Tongue (tissue), 2 donors: Measurements from ENCODE around the gene PLCXD1. TPM values are rescaled to one million over a fixed set of nuclear protein-coding genes. Genes with fewer than 3 reads are reported as not detected.

Experiments
- DNase-seq: peaks from one replicate; pipeline ENCODE4 v3.0.0-alpha.2; 2015
- total RNA-seq: library from RNA; depleted of rRNA; stranded (reverse); fragments of >200 nt; gene quantifications from one replicate; pipeline ENCODE4 v1.2.3, GENCODE V29; 2014

Gene PLCXD1
- total RNA-seq, 1 donor from 2014 or later = 11.2 TPM

DNA sequence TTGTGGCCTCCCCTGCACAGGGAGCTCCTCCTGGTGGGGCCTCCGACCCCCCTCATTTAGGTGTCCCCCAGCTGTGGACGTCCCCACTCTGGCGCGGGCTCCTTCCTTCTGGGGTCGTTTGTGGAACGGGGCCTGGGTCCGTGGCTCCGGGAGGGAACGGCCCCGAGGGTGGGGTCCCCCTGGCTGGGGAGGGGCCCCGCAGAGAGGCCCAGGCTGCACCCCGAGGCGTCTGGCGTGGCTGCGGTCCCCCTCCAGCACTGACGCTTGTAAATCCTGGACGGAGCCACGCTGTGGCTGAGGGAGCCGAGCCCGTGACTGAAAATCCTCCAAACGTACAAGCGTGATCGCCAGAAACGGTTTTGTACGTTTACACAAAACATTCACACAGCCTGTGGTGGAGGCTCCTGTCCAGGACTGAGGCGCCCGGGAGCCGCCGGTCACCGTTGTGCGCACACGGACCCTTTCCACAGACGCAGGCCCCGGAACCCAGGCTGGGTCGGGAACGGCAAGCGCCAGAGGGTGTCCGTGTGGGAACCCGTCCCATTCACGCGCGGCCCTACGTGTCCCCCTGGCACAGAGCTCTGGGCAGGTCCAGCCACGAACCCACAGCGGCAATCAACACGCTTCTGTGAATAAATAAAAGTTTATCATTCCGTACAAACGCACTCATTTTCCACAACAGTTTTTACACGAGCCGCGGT, 52.6 kb downstream of the PLCXD1 start:
- no peak for DNase-seq

DNA sequence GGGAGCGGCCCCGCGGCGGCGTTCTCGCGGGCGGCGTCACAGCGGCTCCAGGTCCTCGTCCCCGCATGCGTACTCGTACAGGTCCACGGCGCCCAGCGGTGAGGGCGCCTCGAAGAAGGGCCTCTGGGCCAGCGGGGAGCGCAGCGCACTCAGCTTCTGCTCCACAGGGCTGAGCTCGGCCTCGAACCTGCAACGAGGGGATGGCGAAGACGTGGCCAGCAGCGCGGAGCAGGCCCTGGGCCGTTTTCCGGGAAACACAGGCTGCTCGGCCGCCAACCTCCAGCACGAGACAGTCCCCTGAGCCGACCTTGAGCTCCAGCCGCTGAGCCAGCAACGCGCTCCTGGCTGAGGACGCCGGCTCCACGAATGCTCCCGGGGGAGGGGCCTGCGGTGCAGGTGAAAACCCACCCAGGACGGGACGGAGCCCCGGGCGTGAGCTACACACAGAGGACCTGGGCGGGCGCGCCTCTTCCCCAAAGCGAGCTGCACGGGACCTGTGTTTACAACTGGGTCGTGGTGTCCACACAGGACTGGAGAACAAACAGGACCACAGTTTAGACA, 53.2 kb downstream of the PLCXD1 start:
- DNase-seq = no peak

DNA sequence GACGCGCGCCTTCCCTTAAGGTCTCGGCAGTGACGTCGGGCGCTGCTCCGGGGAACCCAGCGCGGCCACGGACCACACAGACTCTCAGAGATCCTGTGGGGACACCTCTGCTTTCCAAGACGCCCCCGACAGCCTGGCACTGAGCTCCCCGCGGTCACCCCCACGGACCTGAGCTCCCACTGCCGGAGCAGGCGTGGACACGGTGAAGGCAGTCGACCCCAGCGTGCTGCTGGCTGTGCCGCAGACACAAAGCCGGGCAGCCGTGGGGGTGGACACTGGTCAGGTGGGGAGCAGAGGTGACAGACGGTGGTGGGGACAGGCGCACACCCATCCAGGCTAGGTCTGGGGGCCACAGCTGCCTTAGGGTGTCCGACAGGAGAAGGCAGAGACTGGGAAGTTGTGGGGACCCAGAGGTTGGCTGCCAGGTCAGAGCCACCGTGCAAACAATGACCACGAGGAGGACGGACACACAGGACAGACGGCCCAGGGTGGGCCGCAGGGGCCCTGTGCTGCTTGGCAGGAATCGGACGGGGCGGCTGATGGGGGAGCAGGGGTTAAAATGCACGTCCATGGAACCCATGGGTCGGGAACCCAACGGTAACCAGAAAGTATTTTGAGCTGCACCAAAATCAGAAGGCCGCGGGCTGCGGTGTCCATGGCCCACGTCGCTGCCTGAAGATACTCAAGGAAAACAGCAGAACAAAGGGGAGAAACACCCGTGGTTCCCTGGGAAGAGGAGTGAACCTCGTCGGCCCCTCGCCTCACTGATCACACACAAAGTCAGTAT, 54.0 kb downstream of the PLCXD1 start:
- DNase-seq = no peak

DNA sequence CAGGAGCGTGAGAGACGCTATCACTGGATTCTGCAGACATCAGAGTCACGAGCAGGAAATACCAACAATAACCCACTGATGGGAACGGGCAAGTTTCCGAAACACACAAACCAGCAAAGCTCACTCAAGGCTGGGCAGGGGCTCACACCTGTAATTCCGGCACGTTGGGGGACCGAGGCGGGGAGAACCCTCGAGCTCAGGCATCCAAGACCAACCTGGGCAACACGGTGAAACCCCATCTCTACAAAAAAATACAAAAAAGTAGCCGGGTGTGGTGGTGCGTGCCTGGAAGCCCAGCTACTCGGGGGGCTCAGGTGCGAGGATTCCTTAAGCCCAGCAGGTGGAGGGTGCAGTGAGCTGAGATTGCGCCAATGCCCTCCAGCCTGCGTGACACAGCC, 54.6 kb downstream of the PLCXD1 start:
- no peak for DNase-seq

DNA sequence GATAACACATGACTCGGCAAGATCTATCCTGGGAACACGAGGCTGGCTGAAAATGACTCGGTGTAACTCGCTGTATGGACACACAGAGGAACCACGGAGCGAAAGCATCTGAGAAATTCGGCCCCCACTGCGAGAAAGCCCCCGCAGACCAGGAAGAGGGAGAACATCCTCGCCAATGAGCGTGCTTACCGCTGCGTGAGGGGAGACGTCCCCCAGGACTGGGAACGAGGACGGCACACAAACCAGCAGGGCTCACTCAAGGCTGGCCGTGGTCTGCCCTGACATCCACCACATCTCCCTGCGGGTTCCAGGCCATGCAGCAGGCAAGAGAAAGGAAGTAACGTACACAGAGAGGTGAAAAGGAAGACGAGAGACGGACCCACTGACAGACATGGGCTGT, 55.0 kb downstream of the PLCXD1 start:
- no peak for DNase-seq

DNA sequence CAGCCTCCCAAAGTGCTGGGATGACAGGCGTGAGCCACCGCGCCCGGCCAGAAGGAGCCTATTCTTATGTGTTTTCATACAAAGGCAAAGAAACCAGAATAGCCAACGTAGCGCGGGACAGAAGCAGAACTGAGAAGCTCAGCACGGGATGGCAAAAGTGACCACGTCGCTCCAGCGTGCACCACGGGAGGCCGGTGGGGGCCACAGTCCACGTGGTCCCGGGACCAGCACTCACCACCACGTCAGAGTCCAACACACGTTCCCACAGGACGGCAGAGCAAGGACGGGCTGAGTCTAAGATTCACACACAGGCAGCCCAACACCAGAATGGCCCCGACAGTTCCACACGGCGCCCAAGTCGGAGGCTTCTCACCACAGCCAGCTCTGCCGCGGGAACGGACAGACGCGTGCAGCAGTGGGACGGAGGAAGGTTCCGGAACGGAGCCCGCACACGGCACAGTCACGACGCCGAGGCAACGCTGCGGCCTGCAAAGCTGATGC, 56.2 kb downstream of the PLCXD1 start:
- no peak for DNase-seq

DNA sequence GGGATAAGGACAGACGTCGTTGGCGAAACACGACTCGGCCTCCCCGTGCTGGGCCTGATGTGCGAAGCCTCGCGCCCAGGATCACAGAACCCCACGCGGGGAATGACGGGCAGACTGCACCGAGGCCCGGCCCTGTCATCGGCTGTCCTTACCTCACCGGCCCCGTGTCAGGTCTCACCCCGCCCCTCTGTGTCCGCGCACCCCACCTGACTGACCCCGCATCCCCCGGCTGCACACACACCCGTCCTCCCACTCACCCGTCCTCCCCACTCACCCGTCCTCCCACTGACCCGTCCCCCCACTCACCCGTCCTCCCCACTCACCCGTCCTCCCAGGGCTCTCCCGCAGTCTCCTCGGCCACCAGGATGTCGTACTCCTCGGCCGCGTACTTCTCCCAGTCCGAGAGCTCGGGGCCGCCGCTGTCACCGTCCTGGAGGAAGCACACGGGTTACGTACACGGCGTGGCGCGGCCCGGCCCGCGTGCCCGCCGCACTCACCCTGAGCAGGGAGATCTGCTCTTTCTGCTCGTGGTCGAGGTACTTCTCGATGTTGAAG, 57.2 kb downstream of the PLCXD1 start:
- DNase-seq = no peak

DNA sequence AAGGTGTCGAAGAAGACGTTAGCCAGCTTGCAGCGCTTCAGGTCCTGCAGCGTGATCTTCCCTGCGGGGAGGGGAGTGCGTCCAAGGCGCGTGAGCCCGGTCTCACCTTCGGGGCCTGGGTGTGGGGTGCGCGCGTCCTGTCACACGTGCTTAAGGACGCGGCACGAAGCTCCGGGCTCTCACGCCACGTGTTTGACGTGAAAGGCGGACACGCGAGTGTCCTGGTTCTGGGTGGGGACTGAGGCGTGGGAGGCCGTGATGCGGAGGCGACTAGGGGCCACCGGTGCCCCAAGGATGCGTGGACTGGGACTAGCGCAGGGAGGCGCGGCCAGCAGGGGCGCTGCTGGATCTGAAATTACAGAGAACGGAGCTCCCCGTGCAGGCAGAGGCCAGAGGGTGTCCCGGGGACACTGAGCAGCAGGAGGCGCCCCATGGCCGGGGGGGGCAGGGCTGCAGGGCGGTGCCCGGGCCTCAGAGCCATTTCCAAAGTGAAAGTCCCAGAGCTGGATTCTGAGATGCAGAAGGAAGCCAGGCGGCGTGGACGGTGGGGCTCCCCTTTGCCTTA, 57.7 kb downstream of the PLCXD1 start:
- DNase-seq = no peak

DNA sequence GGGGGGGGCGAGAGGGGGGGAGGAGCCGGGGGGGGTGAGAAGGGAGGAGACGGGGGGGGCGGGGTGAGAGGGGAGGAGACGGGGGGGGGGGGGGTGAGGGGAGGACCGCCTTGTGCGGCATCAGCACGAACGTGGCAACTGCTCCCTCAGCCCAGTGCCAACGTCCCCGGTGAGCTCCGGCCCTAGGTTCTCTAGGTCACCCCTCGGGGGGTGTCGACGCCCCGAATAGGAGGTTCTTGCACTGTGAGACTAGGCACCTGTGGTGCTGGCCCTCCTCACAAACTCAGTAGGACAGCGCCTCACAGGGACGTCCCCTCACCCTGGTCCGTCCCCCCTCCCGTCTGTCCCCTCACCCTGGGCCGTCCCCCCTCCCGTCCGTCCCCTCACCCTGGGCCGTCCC, 58.9 kb downstream of the PLCXD1 start:
- no peak for DNase-seq

DNA sequence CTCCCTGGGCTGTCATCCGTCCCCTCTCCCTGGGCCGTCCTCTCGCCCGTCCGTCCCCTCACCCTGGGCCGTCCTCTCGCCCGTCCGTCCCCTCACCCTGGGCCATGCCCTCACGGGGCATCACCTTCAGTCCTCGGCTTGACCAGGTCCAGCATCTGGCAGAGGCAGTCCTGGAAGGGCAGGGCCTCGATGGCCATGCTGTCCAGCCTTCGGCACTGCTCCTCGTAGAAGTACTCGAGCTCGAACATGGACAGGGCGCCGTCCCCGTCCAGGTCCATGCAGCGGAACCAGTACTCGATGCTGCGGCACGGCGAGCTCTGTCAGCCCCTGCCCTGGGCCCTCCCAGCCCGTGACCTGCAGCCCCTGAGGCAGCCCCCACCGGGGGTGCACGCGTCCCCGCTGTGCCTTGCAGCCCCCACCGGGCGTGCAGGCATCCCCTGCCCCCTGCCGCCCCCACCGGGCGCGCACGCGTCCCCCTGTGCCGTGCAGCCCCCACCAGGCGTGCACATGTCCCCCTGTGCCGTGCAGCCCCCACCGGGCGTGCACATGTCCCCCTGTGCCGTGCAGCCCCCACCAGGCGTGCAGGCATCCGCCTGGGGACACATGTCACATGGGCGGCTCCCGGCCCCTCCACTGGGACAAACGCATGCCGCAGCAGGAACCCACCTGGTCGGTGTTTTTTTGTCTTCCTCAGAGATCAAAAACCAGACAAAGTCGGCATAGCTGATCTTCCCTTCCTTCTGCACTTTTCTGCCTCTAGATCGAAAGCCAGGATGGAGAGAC, 59.7 kb downstream of the PLCXD1 start:
- DNase-seq = no peak

DNA sequence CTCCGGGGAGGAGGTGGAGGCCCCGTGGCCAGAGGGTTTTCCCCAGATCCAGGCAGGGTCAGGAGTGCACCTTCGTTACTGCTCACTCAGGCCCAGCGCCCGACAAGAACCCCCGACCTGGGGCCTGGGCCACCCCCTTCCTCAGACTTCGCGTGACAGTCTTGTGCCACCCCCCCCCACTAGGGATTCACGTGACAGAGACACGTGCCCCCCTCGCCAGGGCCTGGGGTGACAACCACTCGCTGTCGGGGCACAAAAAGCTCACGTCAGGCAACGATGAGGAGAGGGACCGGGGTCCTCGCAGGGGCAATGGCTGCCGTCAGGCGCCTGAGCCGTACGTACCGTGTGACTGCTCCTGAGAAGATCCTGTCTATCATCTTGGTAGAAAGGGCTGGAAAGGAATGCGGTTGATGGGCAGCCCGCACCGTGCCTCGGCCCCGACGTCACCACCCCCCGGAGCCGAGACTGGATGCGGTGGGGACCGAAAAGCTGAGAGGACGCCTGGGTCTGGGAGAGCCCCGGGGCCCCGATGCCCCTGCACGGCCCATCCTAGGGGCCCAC, 60.4 kb downstream of the PLCXD1 start:
- no peak for DNase-seq

DNA sequence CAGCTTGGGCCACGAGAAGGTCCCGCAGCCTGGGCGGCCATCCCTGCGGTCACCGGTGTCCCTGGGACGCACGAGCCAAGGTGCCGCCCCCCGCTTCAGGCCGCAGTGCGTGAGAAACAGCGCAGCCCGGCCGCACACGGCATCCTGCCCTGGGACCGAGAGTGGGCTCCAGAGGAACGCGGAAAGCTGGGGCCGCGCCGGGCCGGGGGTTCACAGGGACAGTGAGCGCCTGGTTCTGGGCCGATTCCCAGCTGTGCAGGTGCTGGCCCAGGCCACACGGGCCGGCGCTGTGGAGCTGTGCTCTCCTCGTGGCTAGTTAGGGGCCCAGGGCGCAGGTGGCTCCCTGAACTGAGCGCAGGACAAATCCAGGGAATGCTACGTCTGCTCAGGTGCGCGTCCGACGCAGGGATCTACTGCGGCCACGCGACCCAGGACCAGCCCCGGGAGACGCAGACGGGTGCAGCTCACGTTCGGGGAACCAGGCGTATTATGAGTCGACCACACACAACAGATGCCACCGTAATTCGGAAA, 63.3 kb downstream of the PLCXD1 start:
- no peak for DNase-seq

DNA sequence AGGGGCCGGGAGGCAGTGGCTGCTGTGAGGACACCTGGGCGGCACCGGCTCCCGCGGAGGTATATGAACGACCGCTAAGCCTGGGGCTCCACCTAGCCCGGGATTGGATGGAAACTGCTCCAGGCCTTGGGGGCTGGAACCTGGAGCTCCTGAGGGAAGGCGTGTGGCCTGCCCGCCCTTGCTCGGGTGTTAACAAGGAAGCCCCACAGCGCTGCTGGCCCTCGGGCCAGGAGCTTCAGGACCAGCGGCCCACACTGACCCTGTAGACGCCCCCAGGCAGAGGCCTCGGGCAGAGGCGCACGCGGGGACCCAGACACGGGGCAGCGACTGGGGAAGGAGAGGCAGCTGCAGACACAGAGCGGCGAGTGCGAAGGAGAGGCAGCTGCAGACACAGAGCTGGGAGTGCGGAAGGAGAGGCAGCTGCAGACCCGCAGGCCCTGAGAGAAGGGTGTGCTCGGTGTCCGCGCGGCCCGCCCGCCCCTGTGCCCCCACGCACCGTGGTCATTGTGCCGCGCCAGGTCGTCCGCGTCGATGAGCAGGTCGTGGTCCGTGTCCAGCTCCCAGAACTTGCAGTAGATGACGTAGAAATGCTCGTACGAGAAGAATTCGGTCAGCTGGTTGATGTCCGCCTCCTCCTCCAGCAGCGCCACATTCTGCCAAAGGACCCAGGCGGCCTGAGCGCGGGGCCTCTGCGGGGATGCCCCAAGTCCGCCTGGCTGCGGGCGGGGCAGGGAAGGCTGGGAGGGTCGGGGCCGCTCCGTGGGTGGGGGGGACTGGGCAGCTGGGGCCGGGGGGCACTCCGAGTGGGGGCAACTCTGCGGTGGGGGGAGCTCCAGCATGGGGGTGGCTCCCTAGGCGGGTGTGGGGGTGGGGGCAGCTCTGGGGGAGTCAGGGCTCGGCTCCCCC, 64.1 kb downstream of the PLCXD1 start:
- no peak for DNase-seq

DNA sequence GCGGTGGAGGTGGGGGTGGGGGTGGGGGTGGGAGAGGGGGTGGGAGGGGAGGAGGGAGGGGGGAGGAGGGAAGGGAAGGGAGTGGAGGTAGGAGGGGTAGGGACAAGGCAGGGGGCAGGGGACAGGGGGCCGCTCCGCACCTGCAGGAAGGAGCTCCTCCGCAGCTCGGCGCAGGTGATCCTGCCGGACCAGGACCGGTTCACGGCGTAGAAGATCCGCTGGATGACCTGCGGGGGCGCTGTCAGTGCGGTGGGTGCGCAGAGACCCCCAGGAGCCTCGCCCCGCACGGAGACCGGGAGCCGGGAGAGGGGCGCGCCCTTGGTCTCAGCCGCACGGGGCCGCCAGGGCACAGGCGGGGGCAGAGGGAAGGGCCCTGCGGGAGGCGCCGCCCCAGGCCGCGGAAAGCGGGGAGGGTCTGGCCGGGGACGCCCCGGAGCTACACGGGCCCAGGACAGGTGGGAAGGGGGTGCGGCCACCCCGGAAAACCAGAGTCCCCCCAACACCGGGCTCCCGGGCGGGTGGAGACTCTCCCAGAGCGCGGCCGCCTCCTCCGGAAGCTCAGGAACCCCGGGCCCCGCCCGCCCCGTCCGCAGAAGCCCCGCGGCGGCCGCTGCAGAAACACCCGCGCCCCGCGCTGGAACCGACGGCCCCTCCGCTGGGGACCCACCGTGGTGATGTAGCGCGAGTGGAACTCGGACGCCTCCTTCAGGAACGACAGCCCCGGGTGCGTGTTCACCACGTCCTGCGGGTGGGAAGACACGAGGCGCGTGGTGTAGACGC, 65.0 kb downstream of the PLCXD1 start:
- no peak for DNase-seq

DNA sequence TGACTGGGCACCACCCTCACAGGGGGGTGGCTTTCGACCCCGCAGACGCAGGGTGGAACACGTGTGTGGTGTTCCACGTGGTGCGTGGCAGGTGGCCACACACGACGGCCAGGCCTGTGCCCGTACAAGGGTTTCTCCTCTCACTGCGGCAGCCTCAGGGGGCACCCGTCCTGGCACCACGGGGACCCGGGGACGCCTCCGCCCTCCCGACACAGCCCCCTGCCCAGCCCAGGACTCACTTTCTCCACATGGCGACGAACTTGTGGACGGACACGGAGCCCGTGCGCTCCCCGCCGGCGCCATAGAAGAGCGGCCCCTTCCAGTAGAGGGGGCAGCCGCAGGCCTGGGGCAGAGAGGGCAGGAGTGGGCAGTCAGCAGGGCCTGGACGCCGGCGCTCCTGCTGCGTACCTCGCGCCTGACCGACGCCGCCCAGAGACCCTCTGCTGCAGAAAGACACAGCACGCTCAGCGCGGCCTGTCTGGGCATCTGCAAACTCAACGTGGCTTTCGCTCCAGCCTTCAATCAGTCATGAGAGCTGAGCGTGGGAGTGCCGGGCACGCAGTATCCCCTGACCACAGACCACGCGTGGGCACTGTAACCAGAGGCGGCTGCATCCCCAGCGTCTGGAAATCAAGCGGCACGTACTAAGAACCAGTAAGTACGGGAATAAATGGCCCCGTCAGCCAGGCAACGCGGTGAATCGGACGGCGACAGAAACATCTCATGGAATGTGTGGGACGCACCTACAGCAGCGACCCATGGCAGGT, 66.4 kb downstream of the PLCXD1 start:
- DNase-seq = no peak

DNA sequence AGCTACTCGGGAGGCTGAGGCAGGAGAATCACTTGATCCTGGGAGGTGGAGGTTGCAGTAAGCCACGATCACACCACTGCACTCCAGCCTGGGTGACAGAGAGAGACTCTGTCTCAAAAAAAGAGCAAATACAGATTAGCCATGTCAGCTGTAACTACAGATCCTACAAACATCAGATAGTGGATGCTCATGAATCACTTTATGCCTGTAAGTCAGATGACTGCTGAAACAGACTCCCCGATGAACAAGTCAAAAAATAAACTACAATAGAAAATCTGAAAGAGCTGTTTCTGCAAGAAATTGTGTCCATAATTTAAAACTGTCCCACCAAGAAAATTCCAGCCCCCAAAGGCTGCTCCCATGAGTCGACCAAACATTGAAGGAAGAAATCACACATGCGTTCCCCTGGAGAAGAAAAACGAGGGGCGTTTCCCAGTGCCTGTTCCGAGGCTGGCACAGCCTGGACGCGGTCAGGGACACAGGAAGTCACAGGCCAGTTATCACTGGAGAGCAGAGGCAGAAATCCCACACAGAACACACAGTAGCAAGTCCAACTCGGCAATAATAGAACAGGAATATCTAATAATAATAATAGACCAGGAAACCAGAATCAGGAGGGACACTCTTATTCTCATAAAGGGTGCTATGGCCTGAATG, 67.4 kb downstream of the PLCXD1 start:
- DNase-seq = no peak

DNA sequence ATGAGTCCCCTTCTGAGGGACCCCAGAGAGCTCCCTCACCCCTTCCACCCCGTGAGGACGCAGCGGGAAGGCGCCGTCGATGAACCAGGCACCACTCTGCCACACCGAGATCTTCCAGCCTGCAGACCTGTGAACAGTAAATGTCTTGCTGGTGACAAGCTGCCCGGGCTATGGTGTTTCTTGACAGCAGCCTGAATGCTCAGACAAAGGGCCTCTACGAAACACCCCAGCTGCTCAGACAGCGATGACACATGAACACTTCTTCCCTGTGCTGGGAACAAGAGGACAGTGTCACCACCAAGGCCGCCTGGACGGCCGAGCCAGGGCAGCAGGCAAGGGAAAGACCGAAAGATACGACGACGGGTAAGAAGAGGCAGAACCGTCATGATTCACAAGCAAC, 68.0 kb downstream of the PLCXD1 start:
- peak; percentile 44 for DNase-seq

DNA sequence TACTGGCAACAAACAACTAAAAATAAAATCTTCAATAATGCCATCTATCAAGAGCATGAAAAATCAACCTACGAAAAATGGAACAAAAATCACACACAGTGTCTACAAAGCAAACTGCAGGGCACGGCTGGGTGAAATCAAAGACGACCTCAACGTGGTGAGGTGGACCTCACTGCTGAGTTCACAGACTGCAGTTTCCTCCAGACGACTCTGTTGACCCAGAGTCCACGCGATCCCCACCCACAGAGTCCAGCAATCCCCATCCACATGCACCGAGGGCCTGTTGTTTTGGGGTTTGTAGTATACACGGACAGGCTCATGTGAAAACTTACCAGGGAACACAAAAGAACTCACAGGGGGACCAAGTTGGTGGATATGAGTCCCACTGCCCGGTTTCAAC, 68.5 kb downstream of the PLCXD1 start:
- DNase-seq = no peak
